HG03060 (cell line): ENCODE measurements around the gene UBE2A.

Experiments
- ATAC-seq: cut with Tn5 transposase; IDR thresholded peaks from one replicate; pipeline ENCODE4 v1.9.1; 2021; ENCODE audit warnings: low read depth, moderate number of reproducible peaks; ENCODE audit not compliant: unreplicated experiment

UBE2A gene

GRCh38 chrX:119606280-119607017 lies 32.1 kb downstream of the UBE2A start, which contains the start of gene NKRF:
NKRF (minus strand) TSS chrX:119606424.
- ATAC-seq: peak; percentile 77

GRCh38 chrX:119607018-119607389 lies 32.6 kb downstream of the UBE2A start:
- no peak for ATAC-seq

GRCh38 chrX:119614776-119615175 lies 40.4 kb downstream of the UBE2A start:
- no peak for ATAC-seq

GRCh38 chrX:119617517-119618164 lies 43.3 kb downstream of the UBE2A start:
- ATAC-seq: peak; percentile 48

GRCh38 chrX:119618439-119618838 lies 44.1 kb downstream of the UBE2A start:
- ATAC-seq: no peak

- no peak for ATAC-seq
Measured at GRCh38 chrX:119622356-119623232, 48.2 kb downstream of the UBE2A start.

- ATAC-seq: no peak
Measured at GRCh38 chrX:119624417-119624816, 50.1 kb downstream of the UBE2A start.

- ATAC-seq: no peak
Measured at GRCh38 chrX:119624951-119625668, 50.7 kb downstream of the UBE2A start.

GRCh38 chrX:119625843-119626242 lies 51.5 kb downstream of the UBE2A start:
- ATAC-seq: no peak
